ENCODE data around the gene DPP8.

DPP8 gene

DNA sequence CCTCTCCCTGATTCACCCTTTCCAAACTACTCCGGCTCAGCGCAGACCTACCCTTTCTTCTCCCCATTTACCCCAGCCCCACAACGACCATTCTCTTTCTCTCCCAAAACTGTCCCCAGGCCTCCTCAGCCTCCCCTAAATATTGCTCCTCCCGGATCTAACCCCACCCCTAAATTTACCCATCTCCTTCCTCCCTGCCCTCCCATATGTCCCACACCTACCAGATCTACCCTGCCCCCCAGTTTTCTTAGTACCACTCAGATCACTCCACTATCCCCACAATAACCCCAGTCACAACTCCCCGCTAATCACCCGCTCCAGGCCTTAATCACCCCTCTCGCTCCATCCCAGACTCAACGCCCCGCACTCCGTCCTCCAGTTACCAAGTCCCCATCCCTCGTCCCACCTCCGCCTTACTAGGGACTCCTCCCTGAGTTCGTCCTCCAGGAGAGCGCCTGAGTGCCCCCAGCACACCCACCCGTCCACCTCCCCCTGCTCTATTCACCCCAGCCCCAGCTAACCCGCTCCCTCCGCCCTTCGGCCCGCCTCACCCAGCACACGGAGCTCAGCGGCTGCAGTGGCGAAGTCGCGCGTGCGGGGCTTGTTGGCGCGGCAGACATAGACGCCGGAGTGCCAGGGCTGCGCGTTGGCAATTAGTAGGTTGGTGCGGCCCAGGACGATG lies 121.1 kb downstream of the DPP8 start:
- TF ChIP-seq, protein P1, sequence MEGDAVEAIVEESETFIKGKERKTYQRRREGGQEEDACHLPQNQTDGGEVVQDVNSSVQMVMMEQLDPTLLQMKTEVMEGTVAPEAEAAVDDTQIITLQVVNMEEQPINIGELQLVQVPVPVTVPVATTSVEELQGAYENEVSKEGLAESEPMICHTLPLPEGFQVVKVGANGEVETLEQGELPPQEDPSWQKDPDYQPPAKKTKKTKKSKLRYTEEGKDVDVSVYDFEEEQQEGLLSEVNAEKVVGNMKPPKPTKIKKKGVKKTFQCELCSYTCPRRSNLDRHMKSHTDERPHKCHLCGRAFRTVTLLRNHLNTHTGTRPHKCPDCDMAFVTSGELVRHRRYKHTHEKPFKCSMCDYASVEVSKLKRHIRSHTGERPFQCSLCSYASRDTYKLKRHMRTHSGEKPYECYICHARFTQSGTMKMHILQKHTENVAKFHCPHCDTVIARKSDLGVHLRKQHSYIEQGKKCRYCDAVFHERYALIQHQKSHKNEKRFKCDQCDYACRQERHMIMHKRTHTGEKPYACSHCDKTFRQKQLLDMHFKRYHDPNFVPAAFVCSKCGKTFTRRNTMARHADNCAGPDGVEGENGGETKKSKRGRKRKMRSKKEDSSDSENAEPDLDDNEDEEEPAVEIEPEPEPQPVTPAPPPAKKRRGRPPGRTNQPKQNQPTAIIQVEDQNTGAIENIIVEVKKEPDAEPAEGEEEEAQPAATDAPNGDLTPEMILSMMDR (IDR thresholded peaks at IDR 0.05; ENCODE audit: low read depth, low read length, missing control alignments) = no peak
- H3K4me3 ChIP-seq (ENCODE audit: low read depth, low read length) = no peak overlapping the region
- in situ Hi-C loops (cut with HindIII; ENCODE audit: low sequenced_read_pairs) = no loop called here
- DNase-seq (ENCODE audit: low read depth) = no peak

- in situ Hi-C loops (cut with HindIII; ENCODE audit: low sequenced_read_pairs) = no loop called here
- TF ChIP-seq, protein P1 (IDR thresholded peaks at IDR 0.05; ENCODE audit: low read depth, low read length, missing control alignments) = no peak
These were observed 121.8 kb downstream of the DPP8 start for GRCh38 chr15:65395567-65396202.

DNA sequence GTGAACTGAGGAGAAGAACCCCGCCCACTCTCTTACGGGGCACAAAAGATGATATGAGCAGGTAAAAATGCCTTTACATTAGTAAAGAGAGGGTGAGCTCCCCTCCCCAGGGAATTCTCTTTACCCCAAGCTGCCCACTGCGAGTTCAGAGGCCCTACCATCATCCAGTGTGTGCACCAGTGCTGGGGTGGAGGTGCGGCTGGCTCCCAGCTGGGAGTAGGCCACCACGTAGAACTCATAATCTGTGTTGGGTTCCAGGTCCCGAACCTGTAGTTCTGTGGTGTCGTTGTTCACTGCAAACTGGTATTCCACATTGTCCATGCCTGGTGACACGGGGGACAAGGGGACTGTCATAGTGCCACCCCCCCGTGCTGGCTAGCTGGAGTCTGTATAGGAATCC lies 122.6 kb downstream of the DPP8 start:
- no peak for DNase-seq (ENCODE audit: low read depth)
- no peak overlapping the region for H3K4me3 ChIP-seq (ENCODE audit: low read depth, low read length)
- TF ChIP-seq, protein P1 (IDR thresholded peaks at IDR 0.05; ENCODE audit: low read depth, low read length, missing control alignments) = no peak
- in situ Hi-C loops (cut with HindIII; ENCODE audit: low sequenced_read_pairs) = no loop called here

More at GRCh38 chr15:65395567-65396202, 121.8 kb downstream of the DPP8 start:
- no peak for DNase-seq (ENCODE audit: low read depth)
- H3K4me3 ChIP-seq (ENCODE audit: low read depth, low read length) = no peak overlapping the region

- in situ Hi-C loops (cut with HindIII; ENCODE audit: low sequenced_read_pairs) = no loop called here
- H3K4me3 ChIP-seq (ENCODE audit: low read depth, low read length) = no peak overlapping the region
- TF ChIP-seq, protein P1 (IDR thresholded peaks at IDR 0.05; ENCODE audit: low read depth, low read length, missing control alignments) = no peak
- DNase-seq (ENCODE audit: low read depth) = no peak
These were observed 123.2 kb downstream of the DPP8 start for GRCh38 chr15:65394280-65394789.

GRCh38 chr15:65393557-65393956 lies 123.9 kb downstream of the DPP8 start:
- TF ChIP-seq, protein P1 (IDR thresholded peaks at IDR 0.05; ENCODE audit: low read depth, low read length, missing control alignments) = no peak
- in situ Hi-C loops (cut with HindIII; ENCODE audit: low sequenced_read_pairs) = no loop called here
- no peak for DNase-seq (ENCODE audit: low read depth)
- no peak overlapping the region for H3K4me3 ChIP-seq (ENCODE audit: low read depth, low read length)

GRCh38 chr15:65393091-65393490 lies 124.4 kb downstream of the DPP8 start:
- TF ChIP-seq, protein P1 (IDR thresholded peaks at IDR 0.05; ENCODE audit: low read depth, low read length, missing control alignments) = no peak
- no peak for DNase-seq (ENCODE audit: low read depth)
- H3K4me3 ChIP-seq (ENCODE audit: low read depth, low read length) = no peak overlapping the region
- in situ Hi-C loops (cut with HindIII; ENCODE audit: low sequenced_read_pairs) = no loop called here

Data from astrocyte of the cerebellum (primary cell).